T-helper 2 cell treated with Interferon-gamma antibody and Interleukin-4, amounts not matched to agents 5 μg/mL and 100 μg/mL, for 36 hours (primary cell): ENCODE data around the gene MIB1.

Experiments
- DNase-seq: peaks from one replicate; pipeline ENCODE4 v3.0.0; 2021; ENCODE audit warnings: low spot score
- H3K27ac Mint-ChIP-seq: one replicate; pipeline ENCODE4 v1.8.0; 2021; ENCODE audit warnings: mild to moderate bottlenecking, mixed read lengths
- H3K27me3 Mint-ChIP-seq: one replicate; pipeline ENCODE4 v1.8.0; 2021; ENCODE audit warnings: low read depth, mixed read lengths
- H3K36me3 Mint-ChIP-seq: one replicate; pipeline ENCODE4 v1.8.0; 2021; ENCODE audit warnings: low read depth, mixed read lengths
- H3K4me1 Mint-ChIP-seq: one replicate; pipeline ENCODE4 v1.8.0; 2021; ENCODE audit warnings: low read depth, mixed read lengths
- H3K4me3 Mint-ChIP-seq: one replicate; pipeline ENCODE4 v1.8.0; 2022; ENCODE audit warnings: mild to moderate bottlenecking, moderate library complexity, mixed read lengths
- H3K9me3 Mint-ChIP-seq: one replicate; pipeline ENCODE4 v1.8.0; 2021; ENCODE audit warnings: mixed read lengths

The MIB1 gene

GRCh38 chr18:21901423-21901945, 160.9 kb downstream of the MIB1 start:
- DNase-seq, result no peak
- no peaks in the 10 kb centered on the region for H3K9me3 Mint-ChIP-seq
- no peak overlapping the region for H3K27ac Mint-ChIP-seq
- H3K36me3 Mint-ChIP-seq, result no peaks in the 10 kb centered on the region
- H3K4me3 Mint-ChIP-seq, result no peak overlapping the region
- peaks cover 2% of the 10 kb centered on the region for H3K4me1 Mint-ChIP-seq
- peaks cover 3% of the 10 kb centered on the region for H3K27me3 Mint-ChIP-seq

- no peak overlapping the region for H3K27ac Mint-ChIP-seq
- H3K9me3 Mint-ChIP-seq, result no peaks in the 10 kb centered on the region
- H3K27me3 Mint-ChIP-seq, result peaks cover 2% of the 10 kb centered on the region
- H3K4me1 Mint-ChIP-seq, result no peaks in the 10 kb centered on the region
- no peak for DNase-seq
- H3K36me3 Mint-ChIP-seq, result no peaks in the 10 kb centered on the region
- no peak overlapping the region for H3K4me3 Mint-ChIP-seq
Measured at GRCh38 chr18:21903709-21904108, 163.1 kb downstream of the MIB1 start.

- no peaks in the 10 kb centered on the region for H3K9me3 Mint-ChIP-seq
- H3K27ac Mint-ChIP-seq, result no peak overlapping the region
- H3K4me1 Mint-ChIP-seq, result no peaks in the 10 kb centered on the region
- H3K4me3 Mint-ChIP-seq, result no peak overlapping the region
- H3K27me3 Mint-ChIP-seq, result peaks cover 2% of the 10 kb centered on the region
- no peaks in the 10 kb centered on the region for H3K36me3 Mint-ChIP-seq
- DNase-seq, result no peak
Measured at GRCh38 chr18:21904856-21905255, 164.3 kb downstream of the MIB1 start.

- H3K9me3 Mint-ChIP-seq, result no peaks in the 10 kb centered on the region
- H3K4me1 Mint-ChIP-seq, result no peaks in the 10 kb centered on the region
- H3K36me3 Mint-ChIP-seq, result no peaks in the 10 kb centered on the region
- peaks cover 2% of the 10 kb centered on the region for H3K27me3 Mint-ChIP-seq
- no peak overlapping the region for H3K4me3 Mint-ChIP-seq
- DNase-seq, result no peak
- no peak overlapping the region for H3K27ac Mint-ChIP-seq
Measured at GRCh38 chr18:21907451-21907850, 166.9 kb downstream of the MIB1 start.

- H3K27ac Mint-ChIP-seq, result no peak overlapping the region
- no peak overlapping the region for H3K4me3 Mint-ChIP-seq
- no peak for DNase-seq
- H3K9me3 Mint-ChIP-seq, result no peaks in the 10 kb centered on the region
- H3K27me3 Mint-ChIP-seq, result peaks cover 5% of the 10 kb centered on the region
- H3K36me3 Mint-ChIP-seq, result no peaks in the 10 kb centered on the region
- H3K4me1 Mint-ChIP-seq, result no peaks in the 10 kb centered on the region
Measured at GRCh38 chr18:21908711-21909110, 168.1 kb downstream of the MIB1 start.

GRCh38 chr18:21910906-21911305, 170.3 kb downstream of the MIB1 start:
- no peaks in the 10 kb centered on the region for H3K4me1 Mint-ChIP-seq
- H3K9me3 Mint-ChIP-seq, result no peaks in the 10 kb centered on the region
- no peak overlapping the region for H3K27ac Mint-ChIP-seq
- H3K27me3 Mint-ChIP-seq, result peaks cover 5% of the 10 kb centered on the region
- no peak overlapping the region for H3K4me3 Mint-ChIP-seq
- no peak for DNase-seq
- no peaks in the 10 kb centered on the region for H3K36me3 Mint-ChIP-seq

- Mint-ChIP-seq H3K27ac (no peak overlapping the region), H3K4me3 (no peak overlapping the region), H3K4me1 (no peaks in the 10 kb centered on the region), H3K27me3 (peaks cover 5% of the 10 kb centered on the region), H3K9me3 (no peaks in the 10 kb centered on the region), H3K36me3 (no peaks in the 10 kb centered on the region)
- no peak for DNase-seq
Measured at GRCh38 chr18:21911551-21911950, 171.0 kb downstream of the MIB1 start.

GRCh38 chr18:21912339-21913239, 172.0 kb downstream of the MIB1 start:
- H3K27me3 Mint-ChIP-seq, result peaks cover 2% of the 10 kb centered on the region
- H3K4me3 Mint-ChIP-seq, result no peak overlapping the region
- no peak for DNase-seq
- H3K4me1 Mint-ChIP-seq, result no peaks in the 10 kb centered on the region
- H3K27ac Mint-ChIP-seq, result no peak overlapping the region
- H3K9me3 Mint-ChIP-seq, result no peaks in the 10 kb centered on the region
- no peaks in the 10 kb centered on the region for H3K36me3 Mint-ChIP-seq

- H3K4me3 Mint-ChIP-seq, result no peak overlapping the region
- H3K27ac Mint-ChIP-seq, result no peak overlapping the region
- H3K4me1 Mint-ChIP-seq, result no peaks in the 10 kb centered on the region
- no peak for DNase-seq
- H3K36me3 Mint-ChIP-seq, result no peaks in the 10 kb centered on the region
- H3K9me3 Mint-ChIP-seq, result peaks cover 8% of the 10 kb centered on the region
- H3K27me3 Mint-ChIP-seq, result peaks cover 2% of the 10 kb centered on the region
Measured at GRCh38 chr18:21914739-21915319, 174.2 kb downstream of the MIB1 start.

GRCh38 chr18:21915546-21915945, 175.0 kb downstream of the MIB1 start:
- Mint-ChIP-seq H3K36me3 (no peaks in the 10 kb centered on the region), H3K27ac (no peak overlapping the region), H3K9me3 (peaks cover 8% of the 10 kb centered on the region)

GRCh38 chr18:21916594-21916993, 176.0 kb downstream of the MIB1 start:
- Mint-ChIP-seq H3K4me3 (no peak overlapping the region), H3K27ac (no peak overlapping the region), H3K36me3 (no peaks in the 10 kb centered on the region), H3K9me3 (peaks cover 8% of the 10 kb centered on the region), H3K27me3 (peaks cover 2% of the 10 kb centered on the region), H3K4me1 (no peaks in the 10 kb centered on the region)
- DNase-seq, result no peak

More at GRCh38 chr18:21915546-21915945, 175.0 kb downstream of the MIB1 start:
- no peaks in the 10 kb centered on the region for H3K4me1 Mint-ChIP-seq
- peaks cover 2% of the 10 kb centered on the region for H3K27me3 Mint-ChIP-seq
- no peak overlapping the region for H3K4me3 Mint-ChIP-seq
- DNase-seq, result no peak

- Mint-ChIP-seq H3K36me3 (no peaks in the 10 kb centered on the region), H3K9me3 (peaks cover 8% of the 10 kb centered on the region), H3K27me3 (no peaks in the 10 kb centered on the region), H3K4me3 (no peak overlapping the region), H3K27ac (no peak overlapping the region), H3K4me1 (no peaks in the 10 kb centered on the region)
- DNase-seq, result no peak
Measured at GRCh38 chr18:21918693-21919092, 178.1 kb downstream of the MIB1 start.
